K562 treated with DMSO at 1 percent for 12 hours (cell line): Measurements from ENCODE around the gene KIAA1191. TPM values are rescaled to one million over a fixed set of nuclear protein-coding genes. Genes with fewer than 3 reads are reported as not detected.

Source experiments
- total RNA-seq: library from RNA; unstranded; fragments of 300-600 nt; gene quantifications from 2 replicates; pipeline ENCODE4 v1.2.3, GENCODE V29; 2022; ENCODE audit not compliant: insufficient read depth

Gene KIAA1191
- total RNA-seq, result 38.0 and 83.4 TPM in 2 replicates

GRCh38 chr5:176361437-176362232 is at the start of gene KIAA1191:
TSS of gene KIAA1191 (minus strand) at chr5:176361764. CDS start at chr5:176359508, 2,256 bp downstream.

GRCh38 chr5:176388444-176389134 is 27.0 kb upstream of the KIAA1191 start, which contains the start of the genes HIGD2A and NOP16:
TSS of gene HIGD2A (plus strand) at chr5:176388751. CDS start at chr5:176388820, 69 bp downstream.
TSS of gene NOP16 (minus strand) at chr5:176388598. CDS start at chr5:176388539, 59 bp downstream.

GRCh38 chr5:176365351-176366231 is 4.0 kb upstream of the KIAA1191 start, which contains the start of gene ARL10:
TSS of gene ARL10 (plus strand) at chr5:176365487. CDS start at chr5:176365564, 77 bp downstream.

Other genes starting within 250 kb of the KIAA1191 start
- 7.5 and 20.2 TPM in 2 replicates for gene SIMC1, start 123.3 kb downstream of the KIAA1191 start, total RNA-seq
- gene ARL10, start 3.7 kb upstream of the KIAA1191 start, total RNA-seq, result 0.06 TPM in 1 of 2 replicates, not detected in the other
- gene NOP16, start 26.8 kb upstream of the KIAA1191 start, total RNA-seq, result 16.0 and 16.6 TPM in 2 replicates
- gene HIGD2A, start 27.0 kb upstream of the KIAA1191 start, total RNA-seq, result 369 and 440 TPM in 2 replicates
- gene CLTB, start 54.8 kb upstream of the KIAA1191 start, total RNA-seq, result 65.2 and 101 TPM in 2 replicates
- 12.3 and 34.1 TPM in 2 replicates for gene FAF2, start 86.6 kb upstream of the KIAA1191 start, total RNA-seq
- gene RNF44, start 175.6 kb upstream of the KIAA1191 start, total RNA-seq, result 13.1 and 40.1 TPM in 2 replicates
- gene CDHR2, start 187.6 kb upstream of the KIAA1191 start, total RNA-seq, result not detected in 2 replicates
- 6.2 and 6.3 TPM in 2 replicates for gene GPRIN1, start 248.4 kb upstream of the KIAA1191 start, total RNA-seq